ENCODE data around the gene CARD19.

CARD19 gene

DNA sequence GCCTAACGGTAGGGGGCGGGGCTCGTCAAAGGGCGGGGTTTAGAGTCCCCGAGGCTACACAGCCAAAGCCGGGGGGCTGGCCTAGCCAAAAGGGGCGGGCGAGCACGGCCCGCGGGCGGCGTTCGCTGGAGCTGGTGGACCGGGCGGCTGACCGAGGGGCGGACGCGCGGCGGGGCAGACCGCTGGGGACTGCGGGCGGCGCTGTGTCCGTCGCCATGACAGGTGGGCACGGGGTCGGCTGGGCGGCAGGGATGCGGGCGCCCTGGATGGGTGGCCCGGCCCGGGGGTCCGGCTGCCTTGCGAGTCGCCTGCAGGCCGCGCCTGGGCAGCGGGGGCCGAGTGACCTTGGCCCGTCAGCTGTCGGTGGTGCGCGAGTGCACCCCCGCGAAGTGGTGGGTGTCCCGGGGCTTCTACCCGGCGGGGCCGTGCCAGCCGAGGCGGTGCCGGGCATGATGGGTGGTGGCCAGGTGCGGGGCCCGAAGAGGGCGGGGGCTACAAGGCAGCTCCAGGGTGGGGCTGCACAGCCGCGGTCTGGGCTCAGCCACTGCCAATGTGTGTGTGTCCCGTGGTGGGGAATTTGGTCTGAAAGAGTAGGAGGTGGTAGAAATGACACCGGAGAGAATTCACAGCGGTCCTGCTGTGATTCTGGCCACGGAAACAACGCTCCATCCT, at the start of gene CARD19:
CARD19 (plus strand) TSS at position 87 of the 672 bp plus-strand sequence; CDS start at position 216, 129 bp downstream.
- Histone ChIP-seq H3K27ac (peak within 1 kb of the TSS; percentile 87 to 98 (median 94)), H3K4me3 (peak within 1 kb of the TSS; percentile 60 to 99 (median 92))

GRCh38 chr9:93048566-93049448, 47.2 kb upstream of the CARD19 start:
- Histone ChIP-seq H3K4me3 (no peak overlapping the region), H3K27ac (no peak overlapping the region)

DNA sequence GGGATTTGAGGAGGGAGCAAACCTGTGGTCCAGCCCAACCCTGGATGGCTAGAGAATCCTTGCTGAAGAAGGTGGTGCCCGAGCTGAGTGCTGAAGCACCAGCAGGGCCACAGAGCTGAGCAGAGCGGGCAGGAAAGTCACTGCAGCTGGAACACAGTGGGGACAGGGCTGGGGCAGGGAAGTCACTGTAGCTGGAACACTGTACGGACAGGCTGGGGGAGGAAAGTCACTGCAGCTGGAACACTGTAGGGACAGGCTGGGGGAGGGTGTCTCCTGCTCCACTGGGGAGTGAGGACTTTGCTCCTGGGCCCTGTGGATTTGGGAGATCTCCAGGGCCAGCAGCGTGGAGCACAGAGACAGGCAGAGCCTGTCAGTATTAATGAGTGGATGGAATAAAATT, 46.5 kb upstream of the CARD19 start:
- Histone ChIP-seq H3K4me3 (no peak overlapping the region), H3K27ac (no peak overlapping the region)

DNA sequence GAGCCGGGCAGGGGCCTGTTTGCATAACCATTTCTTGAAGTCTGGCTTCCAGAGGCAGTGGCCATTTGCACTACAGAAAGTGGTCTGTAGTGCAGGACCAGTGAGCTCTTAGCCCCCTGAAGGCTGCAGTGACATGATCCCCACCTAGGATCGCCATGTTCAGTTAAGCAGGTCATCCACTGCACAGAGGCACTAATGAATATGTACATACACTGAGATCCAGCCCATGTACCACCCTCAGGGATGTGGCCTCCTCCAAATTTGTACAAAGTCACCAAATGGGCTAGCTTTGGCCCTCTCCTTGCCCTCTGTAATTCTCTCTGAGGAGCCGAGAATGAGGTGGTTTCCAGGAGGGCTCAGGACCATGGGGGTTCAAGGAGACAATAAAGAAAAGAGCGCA, 45.8 kb upstream of the CARD19 start:
- Histone ChIP-seq H3K27ac (no peak overlapping the region), H3K4me3 (no peak overlapping the region)

DNA sequence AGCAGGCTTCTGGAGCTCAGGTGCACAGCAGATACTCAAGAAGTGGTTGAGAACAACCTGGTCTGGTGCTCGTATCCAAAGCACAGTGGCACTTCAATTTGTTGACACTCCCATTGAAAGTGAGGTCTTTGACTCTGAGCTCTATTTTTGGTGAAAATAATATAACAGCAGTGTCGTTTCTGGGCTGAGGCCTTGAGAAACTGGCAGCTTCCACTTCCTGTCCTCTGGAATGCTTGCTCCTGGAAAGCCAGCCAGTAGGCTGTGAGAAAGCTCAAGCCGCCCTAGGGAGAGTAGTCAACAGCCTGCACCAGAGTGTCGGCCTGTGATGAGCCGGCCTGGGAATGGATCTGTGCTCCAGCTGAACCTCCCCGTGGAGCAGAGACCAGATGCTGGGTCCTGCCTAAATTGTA, 44.3 kb upstream of the CARD19 start:
- Histone ChIP-seq H3K4me3 (no peak overlapping the region), H3K27ac (peak overlapping the region in 1 of 21 experiments; percentile 11)

- Histone ChIP-seq H3K27ac (no peak overlapping the region), H3K4me3 (no peak overlapping the region)
These were observed 43.1 kb upstream of the CARD19 start for GRCh38 chr9:93052791-93053540.

GRCh38 chr9:93053781-93054331, 42.2 kb upstream of the CARD19 start:
- Histone ChIP-seq H3K4me3 (no peak overlapping the region), H3K27ac (no peak overlapping the region)

- Histone ChIP-seq H3K27ac (no peak overlapping the region), H3K4me3 (no peak overlapping the region)
These were observed 41.0 kb upstream of the CARD19 start for GRCh38 chr9:93054758-93055704.

- H3K27ac ChIP-seq, result peak overlapping the region in 4 of 21 experiments; percentile 23 to 89 (median 46)
These were observed 38.8 kb upstream of the CARD19 start for GRCh38 chr9:93057042-93057702.

DNA sequence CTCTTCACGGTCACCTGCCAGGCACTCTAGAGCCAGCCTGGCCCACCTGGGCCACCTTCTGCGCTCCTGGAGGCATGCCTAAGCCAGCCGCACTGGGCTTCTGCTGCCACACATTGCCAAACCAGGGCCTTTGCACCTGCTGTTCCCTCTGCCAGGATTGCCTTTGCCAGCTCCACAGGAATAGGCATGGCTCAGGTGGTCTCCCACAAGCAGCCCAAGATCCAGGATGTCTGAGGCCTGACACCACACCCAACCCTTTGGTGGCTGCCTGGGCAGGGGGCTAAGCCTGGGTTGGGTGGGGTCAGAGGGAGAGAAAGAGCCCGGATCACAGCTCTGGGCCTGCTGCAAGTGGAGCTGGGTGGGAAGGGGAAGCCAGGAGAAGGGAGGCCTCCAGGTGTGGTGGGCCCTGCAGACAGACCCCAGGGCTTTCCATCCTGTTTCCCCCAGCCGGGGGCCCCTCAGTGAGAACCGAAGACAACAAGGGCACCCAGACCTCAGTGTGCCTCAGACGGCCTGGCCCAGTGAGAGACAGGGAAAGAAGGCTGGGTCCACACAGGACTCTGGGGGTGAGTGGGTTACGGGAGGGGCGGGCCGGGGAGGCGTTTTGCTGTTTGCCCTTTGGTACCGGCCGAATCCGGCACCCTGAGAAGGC, 38.2 kb upstream of the CARD19 start:
- Histone ChIP-seq H3K27ac (peak overlapping the region in 11 of 21 experiments; percentile 23 to 90 (median 67)), H3K4me3 (peak overlapping the region in 1 of 7 experiments; percentile 50)

More at GRCh38 chr9:93057042-93057702, 38.8 kb upstream of the CARD19 start:
- H3K4me3 ChIP-seq, result no peak overlapping the region

DNA sequence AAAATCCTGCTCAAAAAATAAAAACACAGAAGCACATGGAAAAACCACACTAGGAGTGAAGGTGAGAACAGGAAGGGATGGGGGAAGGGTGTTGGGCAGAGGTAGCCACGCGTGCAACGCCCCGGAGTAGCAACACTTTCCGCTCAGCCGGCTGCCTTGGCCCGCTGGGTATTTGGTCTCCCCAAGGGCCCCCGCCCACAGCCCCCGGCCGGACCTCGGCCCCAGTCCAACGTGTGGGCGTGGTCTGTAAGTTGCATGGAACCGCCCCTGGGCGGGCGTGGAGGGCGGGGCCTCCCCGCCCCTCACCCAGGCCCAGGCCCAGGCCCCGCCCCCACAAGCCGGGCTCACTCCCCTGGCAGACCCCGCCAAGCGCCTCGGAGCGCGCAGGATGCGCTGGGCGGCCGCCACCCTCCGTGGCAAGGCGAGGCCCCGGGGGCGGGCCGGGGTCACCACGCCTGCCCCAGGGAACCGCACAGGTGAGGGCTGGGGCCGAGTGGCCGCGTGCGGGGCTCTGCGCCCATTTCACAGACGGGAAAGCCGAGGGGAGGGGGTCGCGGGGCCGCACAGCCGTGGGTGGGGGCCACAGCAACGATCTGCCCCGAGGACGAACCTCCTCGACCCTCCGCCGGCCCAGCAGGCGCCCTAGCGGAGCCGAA, 37.5 kb upstream of the CARD19 start, which contains the start of gene SUSD3:
SUSD3 (plus strand) TSS at position 347 of the 656 bp plus-strand sequence; CDS start at position 389, 42 bp downstream.
- Histone ChIP-seq H3K27ac (peak within 1 kb of the TSS in 19 of 21 experiments; percentile 1 to 90 (median 64)), H3K4me3 (peak within 1 kb of the TSS; percentile 33 to 54 (median 44))

DNA sequence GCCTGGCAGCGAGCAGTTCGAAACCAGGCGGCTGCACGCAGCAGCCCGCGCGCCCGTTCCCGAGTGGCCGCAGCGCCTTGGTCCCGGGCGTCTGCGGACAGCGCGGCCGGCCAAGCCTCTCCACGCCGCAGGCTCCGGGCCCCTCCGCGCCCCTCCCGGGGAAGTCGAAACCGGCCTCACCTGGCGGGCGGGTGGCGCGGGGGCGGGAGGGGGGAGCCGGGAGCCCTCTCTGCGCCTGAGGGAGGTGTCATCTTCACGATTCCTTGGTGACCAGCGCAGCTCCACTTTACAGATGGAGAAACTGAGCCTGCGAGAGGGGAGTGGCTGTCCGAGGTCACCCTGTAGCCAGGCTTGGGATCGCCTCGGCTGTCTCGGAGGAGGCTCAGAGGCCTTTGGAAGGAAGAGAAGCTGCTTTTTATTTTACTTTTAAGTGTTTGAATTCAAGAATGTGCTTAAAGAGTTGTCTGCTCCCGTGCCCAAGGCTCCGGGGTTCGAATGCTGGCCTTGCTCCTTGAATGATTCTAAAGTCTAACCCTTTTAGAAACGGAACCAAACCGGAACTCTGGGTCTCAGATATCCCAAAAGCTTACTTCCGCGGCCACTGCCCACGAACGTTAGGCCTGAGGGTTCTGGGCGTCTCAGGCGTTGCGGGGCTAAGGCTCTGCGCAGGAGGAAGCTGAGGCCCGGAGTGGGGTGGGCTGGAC, 36.9 kb upstream of the CARD19 start:
- Histone ChIP-seq H3K4me3 (peak overlapping the region; percentile 33 to 54 (median 44)), H3K27ac (peak overlapping the region in 19 of 21 experiments; percentile 1 to 90 (median 64))

DNA sequence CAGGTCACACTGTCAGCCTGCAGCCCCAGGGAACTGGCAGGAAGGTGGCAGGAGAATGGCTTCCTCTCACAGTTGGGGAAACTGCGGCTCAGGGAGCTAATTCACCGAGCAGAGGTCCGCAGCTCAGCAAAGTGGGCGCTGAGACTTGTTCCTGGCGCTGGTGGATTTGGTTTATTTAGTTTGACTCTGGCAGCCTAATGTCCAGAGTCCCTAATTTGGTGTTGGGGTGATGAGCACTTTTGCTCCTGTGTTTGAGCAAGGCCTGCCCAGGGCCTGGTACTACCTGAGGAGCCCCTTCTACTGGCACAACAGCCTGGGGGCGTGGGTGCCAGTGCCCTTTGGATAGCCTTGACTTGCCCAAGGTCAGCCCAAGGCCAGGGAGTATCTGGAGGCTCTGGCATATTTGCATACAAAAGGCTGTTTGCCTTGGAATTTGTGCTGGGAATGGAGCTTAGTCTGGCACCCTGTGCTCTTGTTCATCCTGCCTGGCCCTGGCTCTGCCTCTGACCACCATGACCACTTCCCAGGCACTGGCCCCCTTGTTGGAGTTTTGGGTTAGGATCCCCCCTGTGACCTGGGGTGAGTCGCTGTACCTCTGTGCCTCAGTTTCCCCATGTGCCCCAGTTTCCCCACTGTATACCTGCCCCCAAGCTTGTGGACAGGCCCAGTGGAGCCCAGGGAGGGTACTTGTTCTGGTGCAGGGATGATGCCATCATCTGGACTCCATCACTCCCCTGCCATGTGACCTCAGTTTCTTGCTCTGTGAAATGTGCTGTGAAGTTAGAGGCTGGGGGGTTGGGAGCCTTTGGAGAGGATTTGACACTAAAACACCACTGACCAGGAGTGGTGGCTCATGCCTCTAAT, 36.1 kb upstream of the CARD19 start:
- peak overlapping the region in 15 of 21 experiments; percentile 14 to 90 (median 67) for H3K27ac ChIP-seq
- peak overlapping the region; percentile 33 to 54 (median 44) for H3K4me3 ChIP-seq

DNA sequence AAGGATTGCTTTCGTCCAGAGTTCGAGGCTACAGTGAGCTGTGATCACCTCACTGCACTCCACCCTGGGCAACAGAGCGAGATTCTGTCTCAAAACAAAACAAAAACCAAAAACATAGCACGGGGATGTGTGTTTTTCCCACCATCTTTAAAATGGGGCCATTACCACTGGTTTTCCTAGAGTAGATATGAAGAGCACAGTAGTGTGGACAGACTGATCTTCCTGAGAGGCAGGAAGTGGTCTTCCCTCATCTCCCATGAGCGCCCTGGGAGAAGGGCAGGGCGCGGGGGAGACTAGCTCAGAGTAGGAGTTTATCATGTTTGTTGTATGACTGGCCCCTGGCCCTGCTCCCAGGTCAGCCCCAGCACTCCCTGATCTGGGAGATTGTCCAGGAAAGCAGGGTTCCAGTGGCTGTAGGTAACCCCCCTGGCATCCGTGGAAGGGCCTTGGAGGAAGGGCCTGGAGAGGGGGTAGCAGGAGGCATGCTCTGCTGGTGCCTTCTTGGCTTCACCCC, 35.2 kb upstream of the CARD19 start:
- H3K4me3 ChIP-seq, result no peak overlapping the region
- peak overlapping the region in 5 of 21 experiments; percentile 17 to 90 (median 81) for H3K27ac ChIP-seq

- H3K27ac ChIP-seq, result peak overlapping the region in 7 of 21 experiments; percentile 14 to 90 (median 71)
These were observed 34.7 kb upstream of the CARD19 start for GRCh38 chr9:93061260-93061751.

More at GRCh38 chr9:93061260-93061751, 34.7 kb upstream of the CARD19 start:
- no peak overlapping the region for H3K4me3 ChIP-seq
